Epithelial cell of esophagus (primary cell): ENCODE results near the gene OPALIN.

Source experiments
- DNase-seq: peaks from one replicate; pipeline ENCODE4 v3.0.0; 2010; ENCODE audit warnings: low read depth
- H3K4me3 ChIP-seq: 2 replicates; pipeline ENCODE4 v1.5.1; 2011; ENCODE audit warnings: mild to moderate bottlenecking, low read length, control low read depth
- TF ChIP-seq, protein P1 (sequence below): IDR thresholded peaks from 2 replicates; pipeline ENCODE4 v1.5.1; 2011; ENCODE audit warnings: low read depth, mild to moderate bottlenecking, low read length, control low read depth, inconsistent platforms; ENCODE audit not compliant: insufficient read depth; ENCODE audit errors: missing control alignments

The OPALIN gene, protein sequence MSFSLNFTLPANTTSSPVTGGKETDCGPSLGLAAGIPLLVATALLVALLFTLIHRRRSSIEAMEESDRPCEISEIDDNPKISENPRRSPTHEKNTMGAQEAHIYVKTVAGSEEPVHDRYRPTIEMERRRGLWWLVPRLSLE

DNA sequence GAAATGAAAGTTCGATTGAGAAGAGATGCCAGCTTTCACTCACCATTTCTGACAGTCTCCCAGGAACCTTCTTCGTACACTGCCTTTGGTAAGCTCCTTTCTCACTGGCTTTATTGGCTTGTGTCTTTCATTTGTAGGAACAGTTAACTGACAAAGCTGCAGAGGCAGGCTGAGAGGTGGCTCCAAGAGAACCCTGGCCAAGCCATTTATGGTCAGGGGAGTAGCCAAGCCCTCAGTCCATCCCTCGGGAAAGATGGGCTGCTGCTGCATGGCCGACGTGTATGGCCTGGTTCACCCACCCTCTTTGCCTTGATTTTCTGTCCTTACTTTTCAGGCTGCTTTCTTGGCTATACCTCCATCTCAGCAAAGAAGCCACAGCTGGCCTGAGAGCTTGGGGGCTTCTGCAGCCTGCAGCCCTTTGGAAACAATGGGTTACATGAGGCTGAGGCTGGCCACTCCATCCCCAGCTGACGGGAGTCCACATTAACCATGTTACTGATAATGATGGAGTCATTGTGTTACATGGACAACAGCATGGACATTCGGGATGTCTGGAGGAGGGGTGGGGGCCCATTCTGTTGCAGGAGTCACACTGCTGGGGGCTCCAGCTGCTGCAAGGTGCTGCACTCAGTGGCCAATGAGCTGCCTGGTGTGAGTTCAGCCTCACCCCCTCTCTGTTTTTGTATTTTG lies at the start of gene OPALIN:
OPALIN (minus strand) TSS at position 152 of the 690 bp plus-strand sequence; CDS start at position 46, 106 bp downstream.
- H3K4me3 ChIP-seq = no peak within 1 kb of the TSS
- TF ChIP-seq, protein P1, sequence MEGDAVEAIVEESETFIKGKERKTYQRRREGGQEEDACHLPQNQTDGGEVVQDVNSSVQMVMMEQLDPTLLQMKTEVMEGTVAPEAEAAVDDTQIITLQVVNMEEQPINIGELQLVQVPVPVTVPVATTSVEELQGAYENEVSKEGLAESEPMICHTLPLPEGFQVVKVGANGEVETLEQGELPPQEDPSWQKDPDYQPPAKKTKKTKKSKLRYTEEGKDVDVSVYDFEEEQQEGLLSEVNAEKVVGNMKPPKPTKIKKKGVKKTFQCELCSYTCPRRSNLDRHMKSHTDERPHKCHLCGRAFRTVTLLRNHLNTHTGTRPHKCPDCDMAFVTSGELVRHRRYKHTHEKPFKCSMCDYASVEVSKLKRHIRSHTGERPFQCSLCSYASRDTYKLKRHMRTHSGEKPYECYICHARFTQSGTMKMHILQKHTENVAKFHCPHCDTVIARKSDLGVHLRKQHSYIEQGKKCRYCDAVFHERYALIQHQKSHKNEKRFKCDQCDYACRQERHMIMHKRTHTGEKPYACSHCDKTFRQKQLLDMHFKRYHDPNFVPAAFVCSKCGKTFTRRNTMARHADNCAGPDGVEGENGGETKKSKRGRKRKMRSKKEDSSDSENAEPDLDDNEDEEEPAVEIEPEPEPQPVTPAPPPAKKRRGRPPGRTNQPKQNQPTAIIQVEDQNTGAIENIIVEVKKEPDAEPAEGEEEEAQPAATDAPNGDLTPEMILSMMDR = no peak

DNA sequence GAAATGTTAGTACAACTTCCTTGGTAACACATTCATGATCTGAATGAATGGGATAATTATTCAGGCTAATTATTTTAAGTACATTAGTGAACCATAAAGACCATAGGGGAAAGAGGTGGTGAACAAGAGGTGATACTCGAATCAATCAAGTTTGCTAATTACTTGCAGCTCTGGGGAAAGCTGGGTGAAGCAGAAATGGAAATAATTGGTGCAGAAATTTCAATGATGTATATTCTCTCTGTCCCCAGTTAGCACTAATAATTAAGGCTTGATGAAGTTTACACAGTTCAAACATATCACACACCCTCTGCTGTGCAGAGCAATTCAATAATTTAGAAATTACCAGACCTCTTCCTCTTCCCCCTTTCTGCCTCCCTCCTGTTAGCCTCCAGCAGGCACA lies 49.4 kb upstream of the OPALIN start:
- H3K4me3 ChIP-seq = no peak overlapping the region
- TF ChIP-seq, protein P1 = no peak
- DNase-seq = no peak

More for the DNA sequence above, at the start of gene OPALIN:
- no peak for DNase-seq

DNA sequence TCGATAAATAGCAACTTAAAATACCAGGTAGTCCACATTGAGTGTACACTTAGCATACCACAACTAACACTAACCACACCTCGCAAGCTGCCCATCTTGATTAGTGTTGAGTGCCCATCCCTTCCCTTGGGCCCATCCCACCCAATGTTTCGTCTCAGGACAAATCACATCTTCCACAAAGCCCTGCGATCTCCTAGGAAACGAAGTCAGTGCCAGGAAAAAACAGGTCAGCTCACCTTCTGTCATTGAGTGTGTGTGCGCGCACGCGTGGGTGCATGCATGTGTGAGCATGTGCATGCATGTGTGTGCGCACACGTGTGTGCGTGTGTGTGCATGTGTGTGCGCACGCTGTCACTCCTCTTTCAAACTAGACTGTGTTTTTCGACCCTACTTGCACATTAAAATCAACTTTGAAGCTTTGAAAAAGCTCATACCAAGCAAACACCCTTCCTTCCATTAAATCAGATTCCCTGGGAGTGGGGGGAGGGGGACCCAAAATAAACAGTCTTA lies 48.8 kb upstream of the OPALIN start:
- TF ChIP-seq, protein P1 = no peak
- no peak for DNase-seq
- no peak overlapping the region for H3K4me3 ChIP-seq

DNA sequence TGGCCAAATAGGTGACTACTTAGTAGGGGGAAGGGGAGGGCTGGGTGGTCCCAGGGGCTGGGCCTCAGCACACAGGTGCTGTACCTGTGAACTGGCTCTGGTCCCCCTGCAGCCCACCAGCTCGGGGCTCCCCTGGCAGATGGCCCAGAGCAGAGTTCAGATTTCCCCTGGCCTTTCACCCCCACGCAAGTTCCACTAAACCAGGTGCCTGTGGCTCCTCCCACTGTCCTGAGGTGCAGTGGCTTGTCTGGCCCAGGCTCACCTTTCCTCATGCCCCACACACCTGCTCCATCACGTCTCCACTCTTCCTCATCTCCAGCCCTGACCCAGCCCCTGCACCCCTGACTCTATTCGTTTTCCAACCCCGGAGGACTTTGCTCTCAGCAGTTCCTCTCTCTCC lies 47.3 kb upstream of the OPALIN start:
- TF ChIP-seq, protein P1 = no peak
- DNase-seq = no peak
- no peak overlapping the region for H3K4me3 ChIP-seq

DNA sequence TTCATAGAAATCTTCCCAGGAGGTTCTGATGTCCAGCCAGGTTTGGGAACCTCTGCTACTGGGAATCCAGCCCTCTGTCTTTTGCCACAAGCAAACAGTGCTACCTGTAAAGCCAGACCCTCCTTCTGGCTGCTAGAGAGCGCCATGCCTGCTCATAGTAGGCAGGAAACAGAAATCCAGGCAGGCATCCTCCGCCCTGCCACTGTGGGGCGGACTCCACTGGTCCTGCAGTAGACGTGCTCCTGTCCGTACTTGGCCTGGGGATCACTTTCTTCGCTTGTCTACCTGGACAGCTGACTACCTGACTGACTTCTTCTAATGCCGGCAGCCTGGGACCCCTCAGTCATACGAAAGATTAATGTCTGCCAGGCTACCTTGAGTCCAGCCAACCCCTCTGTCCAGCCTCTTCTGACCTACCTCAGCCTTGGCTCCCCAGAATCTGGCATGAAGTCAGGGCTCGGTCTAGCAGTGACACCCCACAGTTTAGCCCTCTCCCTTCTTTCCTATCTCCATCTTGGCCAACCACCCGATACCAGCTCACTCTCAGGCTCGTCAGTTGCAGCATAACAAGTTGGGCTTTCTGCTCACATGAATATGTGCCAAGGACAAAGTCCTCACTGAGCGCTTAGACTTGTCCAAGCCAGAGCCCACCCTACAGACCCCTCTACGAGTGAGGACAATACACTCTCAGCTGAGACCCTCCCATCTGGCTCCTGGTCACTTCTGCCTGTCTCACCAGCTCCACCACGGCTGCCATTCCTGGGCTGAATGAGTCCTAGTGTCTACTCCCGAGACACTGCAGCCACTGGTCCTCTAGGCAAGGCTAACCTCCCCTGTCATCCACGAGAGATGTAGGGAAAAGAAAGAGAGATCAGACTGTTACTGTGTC lies 43.9 kb upstream of the OPALIN start:
- no peak overlapping the region for H3K4me3 ChIP-seq
- TF ChIP-seq, protein P1 = no peak
- no peak for DNase-seq

DNA sequence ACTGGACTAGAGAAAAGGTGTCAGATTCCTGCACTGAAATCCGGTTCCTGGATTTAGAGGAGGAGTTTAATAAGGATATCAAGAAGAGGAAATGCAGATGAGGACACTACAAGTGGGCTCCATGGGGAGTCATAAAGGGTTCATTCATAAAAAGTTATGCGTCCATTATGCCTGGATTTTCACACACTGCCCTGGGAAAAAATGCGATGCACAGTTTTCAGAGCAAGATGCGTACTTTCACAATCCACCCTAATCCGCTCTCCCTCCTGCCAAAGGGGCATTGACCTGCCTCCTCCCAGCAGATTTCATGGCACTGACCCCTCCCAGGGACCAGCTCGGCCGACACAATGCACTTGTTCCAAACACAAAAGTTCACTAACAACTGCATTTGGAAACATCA lies 42.2 kb upstream of the OPALIN start:
- TF ChIP-seq, protein P1 = no peak
- H3K4me3 ChIP-seq = no peak overlapping the region
- DNase-seq = no peak
